Measurements from ENCODE around the gene KLHL36. TPM values are rescaled to one million over a fixed set of nuclear protein-coding genes. Genes with fewer than 3 reads are reported as not detected.

Gene KLHL36
- total and polyA plus RNA-seq, 9 of the 15 experiments (the other 6 are each of a cell fraction or from before 2014, with no cell fraction given), result 2.1 to 51.2 (median 18.5) TPM

GRCh38 chr16:84617041-84617790 is 31.1 kb upstream of the KLHL36 start (continued):
- TF ChIP-seq MGA (IDR thresholded peaks at IDR 0.05) (peak; percentile 79), ZBTB7A (IDR thresholded peaks at IDR 0.05; ENCODE audit: borderline replicate concordance, control insufficient read depth, low read depth, low read length) (no peak), ARNT (IDR thresholded peaks at IDR 0.05) (no peak), THRAP3 (IDR thresholded peaks at IDR 0.05; ENCODE audit: borderline replicate concordance) (no peak), ZBTB2 (IDR thresholded peaks at IDR 0.05) (0 out of 2 replicates have a peak, but pooled peaks have one; percentile 46), HDAC1 (IDR thresholded peaks at IDR 0.05) (peak in 1 of 2 experiments; percentile 23; a peak in 1 of 4 replicates), CTCFL (IDR thresholded peaks at IDR 0.05; ENCODE audit: borderline replicate concordance, insufficient read depth, low read depth, low read length, poor library complexity, severe bottlenecking) (no peak), ZNF124 (CRISPR knock-in tag; IDR thresholded peaks at IDR 0.05) (no peak), GTF2E2 (tag; IDR thresholded peaks at IDR 0.05) (no peak), CSDE1 (IDR thresholded peaks at IDR 0.05) (no peak), MTA2 (IDR thresholded peaks at IDR 0.05; ENCODE audit: low read depth) (no peak), YBX1 (IDR thresholded peaks at IDR 0.05) (no peak), SAFB (IDR thresholded peaks at IDR 0.05; ENCODE audit: borderline replicate concordance, low read depth, low read length) (peak; percentile 67; the same call in 1 of the 2 replicates)
